ENCODE results near the gene CAMK2A.

CAMK2A gene

GRCh38 chr5:150217873-150218692 lies 71.5 kb downstream of the CAMK2A start:
- peak; percentile 84 for TF ChIP-seq CTCF (IDR thresholded peaks at IDR 0.05; ENCODE audit: insufficient read depth, low read depth, low read length, missing control alignments)
- no peak overlapping the region for H3K4me3 ChIP-seq (ENCODE audit: low read depth, low read length)
- peak; percentile 87 for DNase-seq (ENCODE audit: low read depth)

- DNase-seq (ENCODE audit: low read depth) = no peak
- no peak overlapping the region for H3K4me3 ChIP-seq (ENCODE audit: low read depth, low read length)
- no peak for TF ChIP-seq CTCF (IDR thresholded peaks at IDR 0.05; ENCODE audit: insufficient read depth, low read depth, low read length, missing control alignments)
These were observed 72.5 kb downstream of the CAMK2A start for GRCh38 chr5:150217038-150217437.

- TF ChIP-seq CTCF (IDR thresholded peaks at IDR 0.05; ENCODE audit: insufficient read depth, low read depth, low read length, missing control alignments) = no peak
- no peak for DNase-seq (ENCODE audit: low read depth)
- H3K4me3 ChIP-seq (ENCODE audit: low read depth, low read length) = no peak overlapping the region
These were observed 73.3 kb downstream of the CAMK2A start for GRCh38 chr5:150215979-150216944.

DNA sequence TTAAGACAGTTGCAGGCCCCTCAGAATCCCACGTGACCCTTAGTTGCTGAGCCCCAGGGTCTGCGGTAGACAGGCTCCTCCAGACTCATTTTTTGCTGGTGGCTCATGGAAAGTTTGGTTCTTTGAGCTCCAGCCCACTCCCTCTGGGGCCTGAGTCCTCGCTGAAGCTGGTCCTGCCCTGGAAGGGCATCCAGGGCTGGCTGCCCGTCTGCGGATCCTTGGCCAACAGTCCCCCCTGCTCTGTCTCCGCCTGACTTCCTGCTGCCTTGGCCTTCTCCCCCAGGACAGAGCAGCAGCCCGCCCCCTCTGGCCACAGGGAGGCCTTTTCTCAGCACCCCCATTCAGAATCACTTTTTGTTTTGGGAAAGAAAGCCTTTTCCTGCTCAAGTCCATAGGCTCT lies 75.3 kb downstream of the CAMK2A start:
- TF ChIP-seq CTCF (IDR thresholded peaks at IDR 0.05; ENCODE audit: insufficient read depth, low read depth, low read length, missing control alignments) = no peak
- DNase-seq (ENCODE audit: low read depth) = no peak

DNA sequence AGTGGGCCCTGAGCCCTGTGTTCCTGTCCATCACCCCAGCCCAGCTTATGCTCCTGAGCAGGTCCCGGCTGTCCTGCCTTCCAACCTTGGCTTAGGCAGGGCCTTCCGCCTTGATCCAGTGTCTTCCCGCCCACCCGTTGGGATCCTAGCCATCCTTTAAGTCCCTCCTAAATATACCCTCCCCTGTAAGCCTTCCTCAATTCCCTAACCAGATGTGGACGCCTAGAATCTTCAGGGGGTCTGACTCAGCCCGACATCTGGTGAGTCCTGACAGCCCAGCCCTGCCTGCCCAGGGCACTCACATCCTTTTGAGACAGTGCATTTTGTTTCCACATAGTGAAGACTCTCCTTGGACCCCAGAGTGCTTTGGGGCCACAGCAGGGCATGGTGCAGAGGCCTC lies 76.0 kb downstream of the CAMK2A start:
- TF ChIP-seq CTCF (IDR thresholded peaks at IDR 0.05; ENCODE audit: insufficient read depth, low read depth, low read length, missing control alignments) = no peak
- no peak overlapping the region for H3K4me3 ChIP-seq (ENCODE audit: low read depth, low read length)
- DNase-seq (ENCODE audit: low read depth) = no peak

More for the DNA sequence above, 75.3 kb downstream of the CAMK2A start:
- no peak overlapping the region for H3K4me3 ChIP-seq (ENCODE audit: low read depth, low read length)

DNA sequence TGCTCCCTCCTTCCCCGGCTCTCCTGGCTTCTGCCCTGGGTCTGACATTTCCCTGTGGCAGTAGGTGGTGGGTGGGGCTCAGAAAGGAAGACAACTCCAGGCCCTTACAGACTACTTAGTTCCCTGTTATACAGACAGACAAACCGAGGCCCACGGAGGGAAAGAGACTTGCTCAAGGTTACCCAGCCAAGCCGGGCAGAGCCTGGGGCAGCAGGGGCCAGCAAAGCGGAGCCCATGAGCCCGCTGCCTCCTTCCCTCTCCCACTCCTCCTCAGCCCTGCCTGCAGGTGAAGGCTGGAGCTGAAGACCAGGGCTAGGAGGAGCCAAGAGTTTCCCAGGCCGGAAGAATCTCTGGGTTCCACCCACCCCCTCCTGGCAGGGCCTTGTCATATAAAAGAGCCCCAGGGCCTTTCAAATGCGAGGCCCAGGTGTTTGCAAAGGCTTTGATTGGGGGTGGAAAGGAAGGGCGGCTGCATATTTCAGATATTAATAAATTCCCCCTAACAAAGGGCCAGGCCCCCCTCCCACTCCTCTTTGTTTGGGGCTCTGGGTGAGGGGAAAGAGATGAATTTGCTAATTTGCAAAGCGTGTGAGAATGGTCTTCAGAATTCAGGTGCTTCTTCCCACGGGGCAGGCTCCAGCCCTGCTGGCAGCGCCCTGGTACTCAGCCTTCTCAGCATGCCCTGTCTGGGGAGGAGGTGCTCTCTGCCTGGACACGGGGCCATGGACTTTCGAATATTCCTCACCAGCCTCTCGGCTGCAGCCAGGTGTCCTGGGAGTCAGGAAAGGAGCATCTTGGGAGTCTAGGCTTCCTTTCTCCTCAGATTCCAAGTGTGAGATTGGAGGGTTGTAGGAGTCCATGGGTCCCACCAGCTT lies 78.2 kb downstream of the CAMK2A start:
- no peak overlapping the region for H3K4me3 ChIP-seq (ENCODE audit: low read depth, low read length)
- TF ChIP-seq CTCF (IDR thresholded peaks at IDR 0.05; ENCODE audit: insufficient read depth, low read depth, low read length, missing control alignments) = no peak
- DNase-seq (ENCODE audit: low read depth) = no peak
